ENCODE data around the gene NEB. TPM values are rescaled to one million over a fixed set of nuclear protein-coding genes. Genes with fewer than 3 reads are reported as not detected.

NEB gene, protein sequence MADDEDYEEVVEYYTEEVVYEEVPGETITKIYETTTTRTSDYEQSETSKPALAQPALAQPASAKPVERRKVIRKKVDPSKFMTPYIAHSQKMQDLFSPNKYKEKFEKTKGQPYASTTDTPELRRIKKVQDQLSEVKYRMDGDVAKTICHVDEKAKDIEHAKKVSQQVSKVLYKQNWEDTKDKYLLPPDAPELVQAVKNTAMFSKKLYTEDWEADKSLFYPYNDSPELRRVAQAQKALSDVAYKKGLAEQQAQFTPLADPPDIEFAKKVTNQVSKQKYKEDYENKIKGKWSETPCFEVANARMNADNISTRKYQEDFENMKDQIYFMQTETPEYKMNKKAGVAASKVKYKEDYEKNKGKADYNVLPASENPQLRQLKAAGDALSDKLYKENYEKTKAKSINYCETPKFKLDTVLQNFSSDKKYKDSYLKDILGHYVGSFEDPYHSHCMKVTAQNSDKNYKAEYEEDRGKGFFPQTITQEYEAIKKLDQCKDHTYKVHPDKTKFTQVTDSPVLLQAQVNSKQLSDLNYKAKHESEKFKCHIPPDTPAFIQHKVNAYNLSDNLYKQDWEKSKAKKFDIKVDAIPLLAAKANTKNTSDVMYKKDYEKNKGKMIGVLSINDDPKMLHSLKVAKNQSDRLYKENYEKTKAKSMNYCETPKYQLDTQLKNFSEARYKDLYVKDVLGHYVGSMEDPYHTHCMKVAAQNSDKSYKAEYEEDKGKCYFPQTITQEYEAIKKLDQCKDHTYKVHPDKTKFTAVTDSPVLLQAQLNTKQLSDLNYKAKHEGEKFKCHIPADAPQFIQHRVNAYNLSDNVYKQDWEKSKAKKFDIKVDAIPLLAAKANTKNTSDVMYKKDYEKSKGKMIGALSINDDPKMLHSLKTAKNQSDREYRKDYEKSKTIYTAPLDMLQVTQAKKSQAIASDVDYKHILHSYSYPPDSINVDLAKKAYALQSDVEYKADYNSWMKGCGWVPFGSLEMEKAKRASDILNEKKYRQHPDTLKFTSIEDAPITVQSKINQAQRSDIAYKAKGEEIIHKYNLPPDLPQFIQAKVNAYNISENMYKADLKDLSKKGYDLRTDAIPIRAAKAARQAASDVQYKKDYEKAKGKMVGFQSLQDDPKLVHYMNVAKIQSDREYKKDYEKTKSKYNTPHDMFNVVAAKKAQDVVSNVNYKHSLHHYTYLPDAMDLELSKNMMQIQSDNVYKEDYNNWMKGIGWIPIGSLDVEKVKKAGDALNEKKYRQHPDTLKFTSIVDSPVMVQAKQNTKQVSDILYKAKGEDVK (N-terminal part only)
- total RNA-seq, result 0.20 and 0.30 TPM in 2 replicates

GRCh38 chr2:151733771-151734672 is at the start of gene NEB:
Gene NEB (minus strand): TSS chr2:151734476. CDS start chr2:151733156, 1,320 bp downstream.

Other genes with a start within 250 kb of the NEB start
- 39.0 and 43.9 TPM in 2 replicates for gene ARL5A, start 93.9 kb upstream of the NEB start, total RNA-seq

Measured in mammary microvascular endothelial cell (primary cell).